K562 (cell line): ENCODE data around the gene SON. TPM values are rescaled to one million over a fixed set of nuclear protein-coding genes. Genes with fewer than 3 reads are reported as not detected.
A peak's percentile ranks its signal among the peaks of the same experiment; 100 is the strongest.

ENCODE experiments used
- BMI1 ChIP-seq: fragments of 150-350 bp; IDR thresholded peaks from 2 replicates; pipeline ENCODE4 v1.6.1; 2014; ENCODE audit warnings: low read length
- FOXA3 ChIP-seq, 2 experiments: fragments of 450-650 bp in 1 of 2; sonication (generic) in 1 of 2; formaldehyde crosslinking; IDR thresholded peaks in 1 of 2; conservative IDR thresholded peaks in 1 of 2; 2 replicates each; pipeline versions ENCODE4 v1.4.0 to v1.8.0; 2020 to 2022; ENCODE audit warnings: mild to moderate bottlenecking in 2 of 2, missing genetic modification reagents in 1 of 2
- FOXJ2 ChIP-seq: fragments of 200-800 bp; sonication (Bioruptor generic); IDR thresholded peaks from 2 replicates; pipeline ENCODE4 v1.6.1; 2016; ENCODE audit warnings: missing genetic modification characterization, missing compliant biosample characterization
- KDM4B ChIP-seq, 2 experiments: fragments of 450-650 bp in 1 of 2; sonication (generic) in 1 of 2; IDR thresholded peaks; 2 replicates each; pipeline ENCODE4 v1.6.1; 2016 to 2017; ENCODE audit warnings: borderline replicate concordance in 2 of 2, antibody characterized with exemption in 1 of 2, low read depth in 1 of 2, mild to moderate bottlenecking in 1 of 2
- KLF1 ChIP-seq: fragments of 450-650 bp; IDR thresholded peaks from 2 replicates; pipeline ENCODE4 v1.6.1; 2016; ENCODE audit warnings: missing genetic modification characterization, missing compliant biosample characterization
- MAZ ChIP-seq, 2 experiments: fragments of 450-650 bp in 1 of 2; sonication (generic) in 1 of 2; formaldehyde crosslinking; IDR thresholded peaks in 1 of 2; conservative IDR thresholded peaks in 1 of 2; 2 replicates each; pipeline versions ENCODE4 v1.4.0 to v1.5.0; 2020; ENCODE audit warnings: mild to moderate bottlenecking in 1 of 2, missing genetic modification reagents in 1 of 2
- POLR2H ChIP-seq: IDR thresholded peaks from 2 replicates; pipeline ENCODE4 v1.6.1; 2016; ENCODE audit warnings: missing genetic modification characterization, low read depth, mild to moderate bottlenecking, control low read depth, missing compliant biosample characterization, moderate library complexity
- POLR3A ChIP-seq: IDR thresholded peaks from 2 replicates; pipeline ENCODE4 v1.6.1; 2011; ENCODE audit warnings: borderline replicate concordance, mild to moderate bottlenecking, moderate library complexity; ENCODE audit not compliant: insufficient read length, insufficient read depth; ENCODE audit errors: extremely low read depth
- RAD51 ChIP-seq: fragments of 450-650 bp; IDR thresholded peaks from 2 replicates; pipeline ENCODE4 v1.7.1; 2016; ENCODE audit warnings: low read depth, mild to moderate bottlenecking, borderline replicate concordance
- SNIP1 ChIP-seq: fragments of 450-650 bp; IDR thresholded peaks from 2 replicates; pipeline ENCODE4 v1.7.1; 2017; ENCODE audit warnings: low read depth, mild to moderate bottlenecking
- SREBF1 ChIP-seq: fragments of 150-350 bp; IDR thresholded peaks from 2 replicates; pipeline ENCODE4 v1.6.1; 2014; ENCODE audit warnings: antibody characterized with exemption, low read depth, low read length, borderline replicate concordance
- ZKSCAN3 ChIP-seq: fragments of 250-450 bp; sonication (Bioruptor Pico); IDR thresholded peaks from 2 replicates; pipeline ENCODE4 v1.4.0; 2020
- ZKSCAN8 ChIP-seq: fragments of 200-800 bp; sonication (Bioruptor generic); IDR thresholded peaks from 2 replicates; pipeline ENCODE4 v1.6.1; 2016; ENCODE audit warnings: missing genetic modification characterization, missing compliant biosample characterization
- ZNF146 ChIP-seq: IDR thresholded peaks from one replicate; pipeline ENCODE4 v1.6.1; 2018; ENCODE audit warnings: missing compliant biosample characterization; ENCODE audit not compliant: unreplicated experiment
- ZNF263 ChIP-seq: sonication (generic); formaldehyde crosslinking; IDR thresholded peaks from 2 replicates; pipeline ENCODE4 v1.8.0; 2022; ENCODE audit warnings: mild to moderate bottlenecking, missing genetic modification reagents, borderline replicate concordance
- ZNF311 ChIP-seq: fragments of 250-450 bp; sonication (Bioruptor Pico); IDR thresholded peaks from 2 replicates; pipeline ENCODE4 v1.4.0; 2020; ENCODE audit warnings: mild to moderate bottlenecking, moderate library complexity
- ZNF583 ChIP-seq: fragments of 250-450 bp; sonication (Bioruptor Pico); IDR thresholded peaks from 2 replicates; pipeline ENCODE4 v1.4.0; 2020
- polyA plus RNA-seq, 8 experiments: library from polyadenylated mRNA; depleted of rRNA in 4 of 8; stranded (reverse) in 5 of 8; unstranded in 3 of 8; fragments of >200 nt; fragmentation: Nextera tagmentation in 2 of 8; fragmentation: Illumina TruSeq in 1 of 8; extraction: Ambion mirVana in 2 of 8; extraction: Trizol in 1 of 8; gene quantifications; 2 replicates each; pipeline versions ENCODE4 v1.2.1 to v1.2.3, GENCODE V29; 2011 to 2014; ENCODE audit warnings: inconsistent platforms in 1 of 8, missing spikeins in 1 of 8
- total RNA-seq, 7 experiments: library from RNA; depleted of rRNA in 6 of 7; stranded (reverse); fragments of >200 nt in 6 of 7; fragmentation: Illumina TruSeq in 2 of 7; extraction: Trizol in 2 of 7; gene quantifications; 2 replicates each; pipeline versions ENCODE4 v1.2.1 to v1.2.3, GENCODE V29; 2011 to 2021; ENCODE audit warnings: low replicate concordance in 1 of 7
- TF ChIP-seq, protein P1 (sequence below): sonication (generic); formaldehyde crosslinking; IDR thresholded peaks from 2 replicates; pipeline ENCODE4 v1.8.1; 2023; ENCODE audit warnings: mild to moderate bottlenecking, missing genetic modification reagents
- TF ChIP-seq, protein P2 (sequence below): fragments of 250-450 bp; sonication (Bioruptor Pico); IDR thresholded peaks from 2 replicates; pipeline ENCODE4 v1.4.0; 2020
- TF ChIP-seq, protein P3 (sequence below): IDR thresholded peaks from 2 replicates; pipeline ENCODE4 v1.6.1; 2011; ENCODE audit warnings: borderline replicate concordance, low read depth, mild to moderate bottlenecking, moderate library complexity, low read length; ENCODE audit not compliant: insufficient read depth, poor library complexity, severe bottlenecking

SON gene
- total and polyA plus RNA-seq, 9 of the 15 experiments (the other 6 are each of a cell fraction or from before 2014, with no cell fraction given): 105 to 742 (median 187) TPM

DNA sequence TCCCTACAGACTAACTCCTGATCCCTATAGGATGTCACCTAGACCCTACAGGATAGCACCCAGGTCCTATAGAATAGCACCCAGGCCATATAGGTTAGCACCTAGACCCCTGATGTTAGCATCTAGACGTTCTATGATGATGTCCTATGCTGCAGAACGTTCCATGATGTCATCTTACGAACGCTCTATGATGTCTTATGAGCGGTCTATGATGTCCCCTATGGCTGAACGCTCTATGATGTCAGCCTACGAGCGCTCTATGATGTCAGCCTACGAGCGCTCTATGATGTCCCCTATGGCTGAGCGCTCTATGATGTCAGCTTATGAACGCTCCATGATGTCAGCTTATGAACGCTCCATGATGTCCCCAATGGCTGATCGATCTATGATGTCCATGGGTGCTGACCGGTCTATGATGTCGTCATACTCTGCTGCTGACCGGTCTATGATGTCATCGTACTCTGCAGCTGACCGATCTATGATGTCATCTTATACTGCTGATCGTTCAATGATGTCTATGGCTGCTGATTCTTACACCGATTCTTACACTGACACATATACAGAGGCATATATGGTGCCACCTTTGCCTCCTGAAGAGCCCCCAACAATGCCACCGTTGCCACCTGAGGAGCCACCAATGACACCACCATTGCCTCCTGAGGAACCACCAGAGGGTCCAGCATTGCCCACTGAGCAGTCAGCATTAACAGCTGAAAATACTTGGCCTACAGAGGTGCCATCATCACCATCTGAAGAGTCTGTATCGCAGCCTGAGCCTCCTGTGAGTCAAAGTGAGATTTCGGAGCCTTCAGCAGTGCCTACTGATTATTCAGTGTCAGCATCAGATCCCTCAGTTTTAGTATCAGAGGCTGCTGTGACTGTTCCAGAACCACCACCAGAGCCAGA, 9.5 kb downstream of the SON start (continued):
- TF ChIP-seq KDM4B (IDR thresholded peaks at IDR 0.05; ENCODE audit: borderline replicate concordance in 2 of 2, low read depth in 1 of 2) (0 out of 4 replicates have a peak, but pooled peaks of 1 of the 2 experiments have one; percentile 30), POLR3A (no peak), FOXA3 (CRISPR knock-in tag; conservative IDR thresholded peaks at IDR 0.05 in 1 of 2, IDR thresholded peaks at IDR 0.05 in 1 of 2) (0 out of 4 replicates have a peak, but pooled peaks of 1 of the 2 experiments have one; percentile 18), POLR2H (tag) (no peak), ZNF263 (CRISPR knock-in tag) (no peak; the same call in none of the 2 replicates), BMI1 (no peak), SREBF1 (no peak), ZNF583 (CRISPR knock-in tag) (no peak), ZKSCAN8 (CRISPR knock-in tag) (no peak), ZNF146 (CRISPR knock-in tag) (no peak), KLF1 (no peak), RAD51 (no peak), FOXJ2 (tag) (0 out of 2 replicates have a peak, but pooled peaks have one; percentile 39), MAZ (CRISPR knock-in tag; conservative IDR thresholded peaks at IDR 0.05 in 1 of 2, IDR thresholded peaks at IDR 0.05 in 1 of 2) (no peak; a peak in 1 of 4 replicates), ZNF311 (no peak), SNIP1 (no peak), ZKSCAN3 (CRISPR knock-in tag) (no peak)
- TF ChIP-seq, protein P1, sequence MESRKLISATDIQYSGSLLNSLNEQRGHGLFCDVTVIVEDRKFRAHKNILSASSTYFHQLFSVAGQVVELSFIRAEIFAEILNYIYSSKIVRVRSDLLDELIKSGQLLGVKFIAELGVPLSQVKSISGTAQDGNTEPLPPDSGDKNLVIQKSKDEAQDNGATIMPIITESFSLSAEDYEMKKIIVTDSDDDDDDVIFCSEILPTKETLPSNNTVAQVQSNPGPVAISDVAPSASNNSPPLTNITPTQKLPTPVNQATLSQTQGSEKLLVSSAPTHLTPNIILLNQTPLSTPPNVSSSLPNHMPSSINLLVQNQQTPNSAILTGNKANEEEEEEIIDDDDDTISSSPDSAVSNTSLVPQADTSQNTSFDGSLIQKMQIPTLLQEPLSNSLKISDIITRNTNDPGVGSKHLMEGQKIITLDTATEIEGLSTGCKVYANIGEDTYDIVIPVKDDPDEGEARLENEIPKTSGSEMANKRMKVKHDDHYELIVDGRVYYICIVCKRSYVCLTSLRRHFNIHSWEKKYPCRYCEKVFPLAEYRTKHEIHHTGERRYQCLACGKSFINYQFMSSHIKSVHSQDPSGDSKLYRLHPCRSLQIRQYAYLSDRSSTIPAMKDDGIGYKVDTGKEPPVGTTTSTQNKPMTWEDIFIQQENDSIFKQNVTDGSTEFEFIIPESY (CRISPR knock-in tag): peak; percentile 99
- TF ChIP-seq, protein P2, sequence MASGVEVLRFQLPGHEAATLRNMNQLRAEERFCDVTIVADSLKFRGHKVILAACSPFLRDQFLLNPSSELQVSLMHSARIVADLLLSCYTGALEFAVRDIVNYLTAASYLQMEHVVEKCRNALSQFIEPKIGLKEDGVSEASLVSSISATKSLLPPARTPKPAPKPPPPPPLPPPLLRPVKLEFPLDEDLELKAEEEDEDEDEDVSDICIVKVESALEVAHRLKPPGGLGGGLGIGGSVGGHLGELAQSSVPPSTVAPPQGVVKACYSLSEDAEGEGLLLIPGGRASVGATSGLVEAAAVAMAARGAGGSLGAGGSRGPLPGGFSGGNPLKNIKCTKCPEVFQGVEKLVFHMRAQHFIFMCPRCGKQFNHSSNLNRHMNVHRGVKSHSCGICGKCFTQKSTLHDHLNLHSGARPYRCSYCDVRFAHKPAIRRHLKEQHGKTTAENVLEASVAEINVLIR (CRISPR knock-in tag): 0 out of 2 replicates have a peak, but pooled peaks have one; percentile 45
- TF ChIP-seq, protein P3, sequence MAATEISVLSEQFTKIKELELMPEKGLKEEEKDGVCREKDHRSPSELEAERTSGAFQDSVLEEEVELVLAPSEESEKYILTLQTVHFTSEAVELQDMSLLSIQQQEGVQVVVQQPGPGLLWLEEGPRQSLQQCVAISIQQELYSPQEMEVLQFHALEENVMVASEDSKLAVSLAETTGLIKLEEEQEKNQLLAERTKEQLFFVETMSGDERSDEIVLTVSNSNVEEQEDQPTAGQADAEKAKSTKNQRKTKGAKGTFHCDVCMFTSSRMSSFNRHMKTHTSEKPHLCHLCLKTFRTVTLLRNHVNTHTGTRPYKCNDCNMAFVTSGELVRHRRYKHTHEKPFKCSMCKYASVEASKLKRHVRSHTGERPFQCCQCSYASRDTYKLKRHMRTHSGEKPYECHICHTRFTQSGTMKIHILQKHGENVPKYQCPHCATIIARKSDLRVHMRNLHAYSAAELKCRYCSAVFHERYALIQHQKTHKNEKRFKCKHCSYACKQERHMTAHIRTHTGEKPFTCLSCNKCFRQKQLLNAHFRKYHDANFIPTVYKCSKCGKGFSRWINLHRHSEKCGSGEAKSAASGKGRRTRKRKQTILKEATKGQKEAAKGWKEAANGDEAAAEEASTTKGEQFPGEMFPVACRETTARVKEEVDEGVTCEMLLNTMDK: no peak
